ENCODE results near the gene LHFPL3. TPM values are rescaled to one million over a fixed set of nuclear protein-coding genes. Genes with fewer than 3 reads are reported as not detected.

The LHFPL3 gene
- total RNA-seq, 1 donor from 2014 or later: not detected

DNA sequence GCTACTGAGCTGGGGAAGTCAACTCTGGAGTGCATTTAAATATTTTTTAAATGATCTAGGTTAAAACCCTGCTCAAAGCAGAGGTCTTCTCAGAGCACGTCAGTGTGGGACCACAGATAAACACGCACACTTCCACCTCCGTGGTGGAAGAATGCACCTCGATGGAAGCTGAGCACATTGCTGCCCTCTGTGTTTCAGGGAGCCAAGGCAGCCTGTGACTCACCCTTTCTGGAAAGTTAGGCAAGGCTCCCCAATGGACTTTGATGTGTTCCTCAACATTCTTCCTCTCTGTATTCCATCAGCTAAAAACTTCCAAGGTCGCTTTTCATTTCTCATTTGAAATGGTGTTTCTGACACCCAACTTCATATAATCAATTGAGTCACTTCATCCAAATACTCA lies 514.8 kb downstream of the LHFPL3 start:
- H3K36me3 Mint-ChIP-seq (ENCODE audit: low read depth): no peaks in the 10 kb centered on the region
- no peak overlapping the region for H3K27ac Mint-ChIP-seq
- DNase-seq (no peak), ATAC-seq (ENCODE audit: low read depth) (no peak)
- no peak overlapping the region for H3K4me3 Mint-ChIP-seq
- H3K27me3 Mint-ChIP-seq: peaks cover 31% of the 10 kb centered on the region
- POLR2A ChIA-PET: no interaction called here
- TF ChIP-seq, protein P1, sequence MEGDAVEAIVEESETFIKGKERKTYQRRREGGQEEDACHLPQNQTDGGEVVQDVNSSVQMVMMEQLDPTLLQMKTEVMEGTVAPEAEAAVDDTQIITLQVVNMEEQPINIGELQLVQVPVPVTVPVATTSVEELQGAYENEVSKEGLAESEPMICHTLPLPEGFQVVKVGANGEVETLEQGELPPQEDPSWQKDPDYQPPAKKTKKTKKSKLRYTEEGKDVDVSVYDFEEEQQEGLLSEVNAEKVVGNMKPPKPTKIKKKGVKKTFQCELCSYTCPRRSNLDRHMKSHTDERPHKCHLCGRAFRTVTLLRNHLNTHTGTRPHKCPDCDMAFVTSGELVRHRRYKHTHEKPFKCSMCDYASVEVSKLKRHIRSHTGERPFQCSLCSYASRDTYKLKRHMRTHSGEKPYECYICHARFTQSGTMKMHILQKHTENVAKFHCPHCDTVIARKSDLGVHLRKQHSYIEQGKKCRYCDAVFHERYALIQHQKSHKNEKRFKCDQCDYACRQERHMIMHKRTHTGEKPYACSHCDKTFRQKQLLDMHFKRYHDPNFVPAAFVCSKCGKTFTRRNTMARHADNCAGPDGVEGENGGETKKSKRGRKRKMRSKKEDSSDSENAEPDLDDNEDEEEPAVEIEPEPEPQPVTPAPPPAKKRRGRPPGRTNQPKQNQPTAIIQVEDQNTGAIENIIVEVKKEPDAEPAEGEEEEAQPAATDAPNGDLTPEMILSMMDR (IDR thresholded peaks at IDR 0.05): no peak
- intact Hi-C loops (cut with micrococcal nuclease): loop anchor here (10.0 kb wide), 1 partner anchor 498 kb away; no protein-coding TSS in a partner anchor
- H3K9me3 Mint-ChIP-seq: no peaks in the 10 kb centered on the region
- CTCF ChIA-PET: no interaction called here
- peaks cover 4% of the 10 kb centered on the region for H3K4me1 Mint-ChIP-seq

DNA sequence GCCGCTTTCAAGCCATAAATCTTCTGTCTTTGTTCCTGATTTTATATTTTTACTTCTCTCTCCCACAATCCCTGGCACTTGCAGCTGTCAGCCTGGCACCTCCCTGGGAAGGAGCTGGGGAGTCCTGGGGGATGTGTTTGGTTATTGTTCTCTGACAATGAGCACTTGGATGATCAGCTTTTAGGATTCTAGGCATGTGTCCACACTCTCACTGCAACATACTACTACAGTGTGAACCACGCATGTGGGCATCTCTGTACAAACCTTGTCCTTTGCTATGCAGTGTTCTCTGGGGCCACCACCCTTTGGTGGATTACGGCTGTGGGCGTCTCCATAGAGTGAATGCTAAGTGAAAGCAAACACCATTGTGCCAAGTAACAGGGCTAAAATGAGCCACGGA lies 517.2 kb downstream of the LHFPL3 start:
- ChIA-PET POLR2A (no interaction called here), CTCF (no interaction called here)
- Mint-ChIP-seq H3K9me3 (no peaks in the 10 kb centered on the region), H3K27ac (no peak overlapping the region), H3K27me3 (peaks cover 31% of the 10 kb centered on the region), H3K4me1 (no peaks in the 10 kb centered on the region), H3K4me3 (no peak overlapping the region), H3K36me3 (ENCODE audit: low read depth) (no peaks in the 10 kb centered on the region)
- TF ChIP-seq, protein P1 (IDR thresholded peaks at IDR 0.05): no peak
- intact Hi-C loops (cut with micrococcal nuclease): loop anchor here (10.0 kb wide), 1 partner anchor 501 kb away; no protein-coding TSS in a partner anchor
- ATAC-seq (ENCODE audit: low read depth) (no peak), DNase-seq (no peak)

DNA sequence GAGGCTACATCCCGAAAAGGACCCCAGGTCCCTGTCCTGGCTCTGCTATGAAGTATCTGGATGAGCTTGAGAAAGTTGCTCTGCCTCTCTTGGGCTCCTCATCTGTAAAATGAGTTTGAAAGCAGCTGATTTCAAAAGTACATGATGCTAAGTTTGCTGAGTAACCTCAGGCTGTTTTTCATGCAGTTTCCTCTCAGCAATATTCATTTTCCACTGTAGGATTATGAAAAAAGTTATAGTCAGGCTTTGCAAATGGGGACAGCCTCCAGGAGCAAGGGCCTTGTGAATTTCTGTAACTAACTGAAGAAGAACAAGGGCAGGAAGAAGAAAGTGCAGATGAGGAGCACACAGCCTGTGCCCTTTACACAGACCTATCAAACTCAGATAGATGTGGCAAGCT lies 518.3 kb downstream of the LHFPL3 start:
- no peaks in the 10 kb centered on the region for H3K36me3 Mint-ChIP-seq (ENCODE audit: low read depth)
- H3K4me1 Mint-ChIP-seq: no peaks in the 10 kb centered on the region
- intact Hi-C loops (cut with micrococcal nuclease): loop anchor here (10.0 kb wide), 1 partner anchor 502 kb away; no protein-coding TSS in a partner anchor
- TF ChIP-seq, protein P1 (IDR thresholded peaks at IDR 0.05): no peak
- no peaks in the 10 kb centered on the region for H3K9me3 Mint-ChIP-seq
- DNase-seq (no peak), ATAC-seq (ENCODE audit: low read depth) (no peak)
- peaks cover 30% of the 10 kb centered on the region for H3K27me3 Mint-ChIP-seq
- no peak overlapping the region for H3K4me3 Mint-ChIP-seq
- ChIA-PET CTCF (interaction anchor here (2.0 to 3.2 kb wide), 2 partner anchors 9 to 615 kb away, joined by 7 to 34 read pairs; no protein-coding TSS in a partner anchor), POLR2A (no interaction called here)
- no peak overlapping the region for H3K27ac Mint-ChIP-seq

DNA sequence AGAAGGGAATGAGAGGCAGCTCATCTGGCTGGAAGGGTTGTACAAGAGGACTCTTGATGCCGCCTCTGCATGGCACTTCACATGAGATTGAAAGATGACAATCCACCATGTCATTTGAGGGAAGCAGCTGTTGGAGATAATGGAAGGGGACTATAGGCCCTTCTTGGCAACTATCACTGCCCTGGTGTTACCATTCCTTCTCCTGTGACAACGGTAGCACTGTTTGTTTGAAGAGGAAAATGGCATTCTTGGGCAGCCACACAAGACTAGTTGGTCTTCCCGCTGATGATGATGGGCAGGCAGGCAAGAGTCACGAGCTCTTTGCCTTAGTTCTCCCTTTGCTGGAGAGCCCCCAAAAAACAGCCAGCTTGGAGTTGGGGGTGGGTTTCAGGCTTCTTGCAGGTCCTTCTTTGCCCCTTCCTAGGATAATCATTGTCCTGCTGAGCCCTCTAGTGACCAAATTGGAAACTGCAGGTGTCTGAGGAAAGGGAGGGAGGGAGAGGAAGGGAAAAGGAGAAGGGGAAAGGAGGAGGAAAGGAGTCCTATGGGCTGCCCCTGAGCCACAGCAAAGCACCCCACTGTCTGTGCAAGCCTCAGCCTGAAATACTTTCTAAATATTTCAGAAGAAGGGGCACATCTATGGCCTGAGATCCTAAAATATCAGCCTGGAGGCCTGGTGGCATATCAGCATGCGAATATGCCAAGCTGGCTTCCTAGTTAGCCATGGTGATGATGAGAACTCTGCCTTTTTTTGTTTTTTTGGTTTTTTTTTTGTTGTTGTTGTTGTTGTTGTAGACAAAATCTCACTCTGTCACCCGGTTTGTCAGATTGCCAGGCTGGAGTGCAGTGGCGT lies 520.0 kb downstream of the LHFPL3 start:
- H3K9me3 Mint-ChIP-seq: no peaks in the 10 kb centered on the region
- intact Hi-C loops (cut with micrococcal nuclease): loop anchor here (1.0 to 10.0 kb wide), 3 partner anchors 205 to 617 kb away; no protein-coding TSS in a partner anchor
- peak; percentile 45 for ATAC-seq (ENCODE audit: low read depth)
- peaks cover 24% of the 10 kb centered on the region for H3K27me3 Mint-ChIP-seq
- DNase-seq: no peak
- H3K4me3 Mint-ChIP-seq: no peak overlapping the region
- TF ChIP-seq, protein P1 (IDR thresholded peaks at IDR 0.05): peak; percentile 33
- no peaks in the 10 kb centered on the region for H3K36me3 Mint-ChIP-seq (ENCODE audit: low read depth)
- ChIA-PET CTCF (interaction anchor here (0.9 to 3.2 kb wide), 5 partner anchors 10 to 617 kb away, joined by 3 to 34 read pairs (median 7); no protein-coding TSS in a partner anchor), POLR2A (no interaction called here)
- no peaks in the 10 kb centered on the region for H3K4me1 Mint-ChIP-seq
- H3K27ac Mint-ChIP-seq: no peak overlapping the region

DNA sequence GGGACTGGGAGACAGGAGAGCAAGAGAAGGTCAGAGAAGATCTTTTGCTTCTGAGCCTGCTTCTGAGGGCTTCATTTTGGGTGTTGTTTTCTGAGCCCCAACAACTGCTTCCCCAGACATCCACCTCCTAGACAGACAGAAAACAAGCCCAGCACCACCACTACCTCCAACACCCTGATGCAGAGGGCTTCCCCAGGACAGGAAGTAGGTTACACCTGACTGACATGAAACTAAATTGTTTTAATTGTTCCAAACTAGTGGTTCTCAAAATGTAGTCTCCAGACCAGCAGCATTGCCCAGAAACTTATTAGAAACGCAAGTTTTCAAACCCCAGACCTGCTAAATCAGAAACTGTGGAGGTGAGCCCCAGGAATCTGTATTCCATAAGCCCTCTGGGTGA lies 522.0 kb downstream of the LHFPL3 start:
- no peak for ATAC-seq (ENCODE audit: low read depth)
- Mint-ChIP-seq H3K4me1 (no peaks in the 10 kb centered on the region), H3K27me3 (peaks cover 14% of the 10 kb centered on the region), H3K27ac (no peak overlapping the region), H3K9me3 (no peaks in the 10 kb centered on the region), H3K4me3 (no peak overlapping the region), H3K36me3 (ENCODE audit: low read depth) (no peaks in the 10 kb centered on the region)
- DNase-seq: no peak
- ChIA-PET CTCF (no interaction called here), POLR2A (no interaction called here)
- intact Hi-C loops (cut with micrococcal nuclease): no loop called here
- TF ChIP-seq, protein P1 (IDR thresholded peaks at IDR 0.05): no peak
